HG03521 (cell line): Measurements from ENCODE around the gene C1QL2.

Source experiments
- ATAC-seq: cut with Tn5 transposase; IDR thresholded peaks from one replicate; pipeline ENCODE4 v1.9.1; 2021; ENCODE audit warnings: mild to moderate bottlenecking, moderate library complexity; ENCODE audit not compliant: unreplicated experiment

The C1QL2 gene

DNA sequence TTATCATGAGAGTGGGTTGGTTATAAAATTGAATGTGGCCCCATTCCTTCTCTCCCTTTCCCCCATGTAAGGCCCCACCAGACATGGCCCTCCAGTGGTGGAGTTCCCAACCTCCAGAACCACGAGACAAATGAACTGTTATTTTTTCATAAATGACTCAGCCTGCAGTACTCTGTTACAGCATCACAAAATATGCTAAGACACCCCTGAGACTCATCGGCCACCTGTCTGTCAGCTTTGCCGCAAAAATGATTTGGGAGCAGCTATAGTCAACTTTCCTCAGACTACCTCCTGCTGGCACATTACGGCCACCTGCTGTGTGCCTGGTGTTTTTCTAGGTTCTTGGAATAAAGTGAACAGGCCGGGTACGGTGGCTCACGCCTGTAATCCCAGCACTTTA lies 21.4 kb upstream of the C1QL2 start:
- ATAC-seq = no peak

DNA sequence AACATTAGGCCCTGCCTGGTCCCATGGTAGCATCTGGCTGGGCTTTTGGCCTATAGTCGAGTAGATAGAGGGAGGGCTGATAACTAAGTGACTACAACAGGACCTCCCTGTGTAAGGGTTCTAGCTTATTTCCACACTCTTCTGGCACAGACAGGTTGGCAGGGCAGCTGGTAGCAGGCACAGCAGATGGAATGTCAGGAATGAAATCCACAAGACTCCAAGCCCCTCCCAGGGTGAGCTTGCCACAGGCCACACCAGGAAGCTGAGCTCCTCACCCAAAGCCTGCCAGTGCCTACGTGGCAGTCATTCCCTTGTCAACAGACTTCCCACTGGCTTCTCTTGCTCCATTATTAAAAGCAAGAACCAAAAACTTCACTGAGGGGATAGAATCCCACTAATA lies 20.7 kb upstream of the C1QL2 start:
- ATAC-seq = no peak

DNA sequence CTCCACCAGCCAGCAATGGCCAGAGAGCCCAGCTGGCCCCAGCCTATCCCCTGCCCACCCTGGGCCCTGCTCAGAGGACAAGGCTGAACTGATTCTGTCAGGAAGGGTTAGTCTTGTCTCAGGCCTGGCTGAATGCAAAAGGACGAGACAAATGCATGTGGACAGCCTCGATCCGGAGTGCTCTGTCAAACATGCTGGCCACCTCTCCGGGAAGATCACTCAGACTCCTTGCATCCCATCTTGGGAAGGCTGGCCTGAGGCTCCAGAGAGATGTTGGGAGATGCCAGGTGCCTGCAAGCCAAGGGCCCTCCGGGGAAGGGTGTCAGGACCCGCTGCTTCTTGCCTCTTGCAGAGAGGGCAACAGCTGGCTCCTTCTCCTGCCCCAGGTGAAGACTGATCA lies 20.2 kb upstream of the C1QL2 start:
- ATAC-seq = no peak

DNA sequence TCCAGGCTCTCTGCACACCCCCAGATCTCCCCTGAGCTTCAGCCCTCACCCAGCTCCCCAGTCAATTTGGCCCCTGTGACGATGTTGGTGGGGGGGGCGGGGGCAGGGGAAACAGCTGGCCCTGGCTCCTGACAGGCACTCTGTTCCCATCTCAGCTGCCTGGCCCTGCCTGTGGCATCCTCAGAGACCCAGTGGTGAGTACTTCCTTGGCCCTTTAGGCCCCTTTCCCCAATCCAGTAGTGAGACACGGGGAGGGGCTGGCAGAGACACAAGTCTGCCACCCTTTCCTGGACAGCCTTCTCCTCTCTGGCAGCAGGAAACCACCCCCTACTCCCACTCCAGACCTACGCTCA lies 19.3 kb upstream of the C1QL2 start:
- no peak for ATAC-seq

DNA sequence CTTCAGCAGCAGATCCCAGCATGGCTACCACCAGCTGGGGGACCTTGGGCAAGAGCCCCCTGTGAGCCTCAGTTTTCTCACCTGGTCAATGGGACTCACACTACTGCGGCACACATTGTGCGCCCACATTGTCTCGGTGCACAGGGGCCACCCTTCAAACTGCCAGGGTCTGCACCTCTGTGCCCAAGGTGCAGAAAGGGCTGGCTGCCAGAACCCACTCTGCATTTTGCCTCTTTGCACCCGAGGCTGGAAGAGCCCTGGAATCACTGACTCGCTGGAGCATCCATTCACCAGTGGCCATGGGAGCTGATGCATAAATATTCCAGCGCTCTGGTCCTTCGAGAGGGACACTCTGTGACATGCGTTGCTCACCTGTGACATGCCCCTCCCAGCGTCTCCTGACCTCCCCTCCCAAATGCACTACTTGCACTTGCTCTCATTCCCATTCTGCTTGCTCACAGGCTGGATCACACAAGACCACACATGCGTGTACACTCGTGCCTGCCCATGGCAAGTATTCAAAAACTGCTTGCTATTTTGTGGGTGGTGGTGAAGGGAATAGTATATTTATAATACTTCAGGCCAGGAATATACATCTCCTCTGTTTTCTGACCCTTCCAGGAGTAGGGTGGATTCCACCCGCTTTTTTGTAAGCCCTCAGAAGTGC lies 18.8 kb upstream of the C1QL2 start:
- no peak for ATAC-seq

DNA sequence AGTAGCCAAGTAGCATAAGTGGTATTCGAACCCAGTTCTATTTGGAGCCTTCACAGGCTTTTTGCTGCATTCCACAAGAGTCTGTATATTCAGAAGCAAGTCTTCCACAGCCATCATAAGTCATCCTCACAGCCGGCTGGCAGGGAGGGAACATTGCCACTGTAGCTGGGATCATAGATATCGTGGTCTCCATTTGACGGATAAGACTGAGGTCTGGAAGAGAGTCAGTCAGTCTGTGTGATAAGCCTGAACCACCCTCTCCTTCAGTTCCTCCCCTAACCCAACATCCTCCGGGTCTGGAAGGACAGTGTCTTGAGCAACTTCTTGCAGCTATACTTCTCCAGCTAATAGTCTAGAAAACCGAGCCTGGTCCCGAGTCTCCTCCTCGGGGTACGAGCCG lies 17.0 kb upstream of the C1QL2 start:
- no peak for ATAC-seq

DNA sequence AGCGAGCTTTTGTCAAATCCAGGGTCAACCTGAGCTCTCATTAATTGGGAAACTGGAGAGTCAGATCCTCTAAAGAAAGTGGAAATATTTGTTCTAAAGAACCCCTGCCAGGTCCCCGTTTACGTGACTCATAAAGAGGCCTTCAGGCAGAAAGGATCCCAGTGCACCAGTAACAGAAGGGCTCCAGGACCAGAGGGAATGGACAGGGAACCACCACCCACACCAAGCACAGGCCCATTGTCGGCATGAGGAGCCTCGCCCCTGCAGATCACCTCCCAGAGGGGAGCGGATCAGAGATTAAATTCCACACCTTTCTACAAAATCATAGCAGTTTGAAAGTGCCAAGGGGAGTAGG lies 16.4 kb upstream of the C1QL2 start:
- no peak for ATAC-seq

DNA sequence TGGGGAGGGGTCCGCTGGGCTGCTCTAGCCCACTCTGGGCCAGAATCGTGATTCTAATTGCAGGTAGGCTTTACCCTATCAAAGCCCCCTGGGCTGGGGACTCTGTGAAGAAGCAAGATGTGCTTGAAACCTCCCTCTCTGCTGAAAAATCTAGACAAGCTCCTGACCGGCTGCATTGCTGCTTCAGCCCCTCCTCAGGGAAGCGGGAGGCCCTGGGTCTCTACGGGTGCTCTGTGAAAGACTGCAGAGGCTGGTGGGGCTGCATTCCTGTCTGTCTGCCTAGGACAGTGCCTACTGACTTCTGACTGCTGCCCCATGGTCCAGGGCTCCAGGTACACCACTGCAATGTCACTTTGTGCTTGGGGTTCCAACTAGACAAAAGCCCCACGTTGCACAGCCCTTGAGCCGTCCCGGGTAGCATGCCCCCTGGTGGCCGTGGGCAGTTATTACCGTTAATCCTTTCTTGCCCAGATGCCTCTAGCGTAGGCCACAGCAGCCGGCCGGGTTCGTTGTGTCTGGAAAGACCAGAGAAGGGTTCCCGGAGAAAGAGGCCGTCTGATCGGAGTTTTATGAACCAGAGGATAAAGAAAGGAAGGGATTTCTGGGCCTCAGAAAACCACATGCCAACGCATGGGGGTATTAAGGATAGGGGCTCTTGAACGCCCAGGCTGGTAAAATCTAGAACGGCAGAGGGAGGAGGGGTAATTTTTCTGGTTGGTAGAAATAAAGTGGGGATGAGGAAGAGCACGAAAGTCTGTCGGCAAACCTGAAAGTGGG lies 15.9 kb upstream of the C1QL2 start:
- ATAC-seq = peak; percentile 61

DNA sequence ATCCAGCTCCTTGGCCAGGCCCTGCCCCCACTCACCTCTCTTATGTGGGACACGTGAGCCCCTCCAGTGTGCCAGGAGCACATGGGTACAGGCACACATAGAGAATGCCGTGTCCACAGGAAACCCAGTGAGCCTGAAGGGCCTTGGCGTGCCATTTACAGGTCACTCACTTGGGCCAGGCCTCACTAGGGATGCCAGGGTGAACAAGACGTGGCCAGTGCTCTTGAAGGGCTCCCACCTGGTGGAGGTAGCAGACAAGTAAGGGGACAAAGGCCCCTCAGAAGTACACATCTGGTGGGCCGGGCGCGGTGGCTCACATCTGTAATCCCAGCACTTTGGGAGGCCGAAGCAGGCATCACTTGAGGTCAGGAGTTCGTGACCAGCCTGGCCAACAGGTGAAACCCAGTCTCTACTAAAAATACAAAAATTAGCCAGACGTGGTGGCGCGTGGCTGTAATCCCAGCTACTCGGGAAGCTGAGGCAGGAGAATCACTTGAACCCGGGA lies 15.1 kb upstream of the C1QL2 start:
- ATAC-seq = no peak

DNA sequence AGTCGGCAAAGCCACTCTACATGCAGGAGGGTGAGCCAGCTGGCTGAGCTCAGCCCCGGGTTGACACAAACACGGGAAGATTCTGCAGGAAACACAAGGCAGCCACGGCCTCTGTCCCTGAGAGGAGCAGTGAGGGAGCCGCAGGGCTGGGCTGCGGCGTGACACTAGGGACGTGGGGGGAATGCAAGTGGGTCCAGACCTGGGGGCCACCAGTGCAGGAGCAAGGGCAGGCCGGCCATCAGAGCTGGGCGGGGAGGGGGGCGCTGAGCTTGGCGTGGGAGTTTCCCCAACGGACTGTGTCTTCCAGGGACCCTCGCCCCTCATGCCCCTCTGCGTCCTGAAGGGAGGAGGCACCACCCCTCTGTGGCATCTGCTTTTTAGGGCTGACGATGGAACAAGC lies 12.0 kb upstream of the C1QL2 start:
- ATAC-seq = no peak

DNA sequence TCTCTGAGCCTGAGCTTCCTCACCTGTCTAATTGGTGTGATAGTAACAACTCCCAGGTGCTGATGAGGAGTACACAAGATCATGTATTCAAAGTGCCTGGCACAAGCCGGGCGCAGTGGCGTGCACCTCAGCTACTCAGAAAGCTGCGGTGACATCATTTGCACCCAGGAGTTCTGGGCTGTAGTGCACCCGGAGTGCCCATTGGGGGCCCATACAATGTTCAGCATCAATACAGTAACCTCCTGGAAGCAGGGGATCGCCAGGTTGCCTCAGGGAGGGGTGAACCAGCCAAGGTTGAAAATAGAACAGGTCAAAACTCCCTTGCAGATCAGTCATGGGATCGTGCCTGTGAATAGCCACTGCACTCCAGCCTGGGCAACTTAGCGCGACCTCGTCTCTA lies 11.2 kb upstream of the C1QL2 start:
- no peak for ATAC-seq

DNA sequence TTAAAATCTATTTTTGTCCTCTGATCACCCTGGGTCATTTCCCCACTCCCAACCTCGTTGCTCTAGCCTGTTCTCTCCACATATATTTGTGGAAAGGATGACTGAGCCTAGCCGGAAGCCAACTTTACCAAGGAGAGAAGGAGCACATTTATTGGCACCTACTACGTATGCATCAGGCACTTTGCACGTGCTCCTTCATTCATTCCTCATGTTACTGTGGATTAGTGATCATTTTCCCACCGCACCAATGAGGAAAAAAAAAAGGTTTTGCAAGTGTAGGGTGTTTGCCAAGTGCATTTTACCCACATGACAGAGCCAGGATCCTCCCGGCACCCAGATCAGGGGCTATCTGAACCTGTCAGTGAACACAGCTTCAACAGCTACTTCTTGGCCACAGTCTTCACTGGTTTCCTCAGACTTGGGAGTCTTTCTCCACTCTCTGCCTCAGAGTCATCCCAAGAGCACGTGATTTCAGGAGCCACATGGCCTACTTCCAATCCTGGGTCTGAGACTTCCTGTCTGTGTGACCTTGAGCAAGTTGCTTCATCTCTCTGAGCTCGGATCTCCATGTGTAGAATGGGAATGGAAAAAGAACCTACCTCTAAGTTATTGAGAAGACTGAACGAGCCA lies 1.9 kb upstream of the C1QL2 start:
- no peak for ATAC-seq

DNA sequence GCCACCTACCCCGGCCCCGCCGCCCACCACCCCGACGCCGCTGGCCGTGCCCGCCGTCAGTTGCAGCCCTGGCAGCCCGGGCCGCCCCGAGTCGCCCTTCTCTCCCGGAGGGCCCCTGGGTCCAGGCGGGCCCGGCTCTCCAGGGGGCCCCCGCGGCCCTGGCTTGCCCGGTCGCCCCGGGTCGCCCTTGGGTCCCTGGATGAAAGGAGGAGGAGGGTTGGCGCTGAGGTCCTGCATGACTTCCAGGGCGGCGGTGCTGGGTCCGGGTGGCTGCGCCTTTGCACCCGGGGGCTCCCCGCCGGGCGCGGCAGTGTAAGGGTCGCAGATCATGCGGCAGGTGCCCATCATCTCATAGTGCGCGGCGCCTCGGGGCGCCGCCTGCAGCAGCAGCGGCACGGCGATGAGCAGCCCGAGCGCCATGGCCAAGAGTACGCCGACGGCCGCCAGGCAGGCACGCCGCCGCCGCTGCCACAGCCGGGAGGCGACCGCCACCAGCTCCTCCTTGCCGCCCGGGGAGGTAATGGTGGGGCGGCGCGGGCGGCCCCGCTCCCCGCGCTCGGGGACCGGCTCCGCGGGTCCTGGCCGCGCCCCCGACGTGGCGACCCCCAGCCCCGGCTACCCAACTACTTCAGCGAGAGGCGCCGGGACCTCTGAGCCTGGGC lies 570 bp downstream of the C1QL2 start:
- no peak for ATAC-seq

DNA sequence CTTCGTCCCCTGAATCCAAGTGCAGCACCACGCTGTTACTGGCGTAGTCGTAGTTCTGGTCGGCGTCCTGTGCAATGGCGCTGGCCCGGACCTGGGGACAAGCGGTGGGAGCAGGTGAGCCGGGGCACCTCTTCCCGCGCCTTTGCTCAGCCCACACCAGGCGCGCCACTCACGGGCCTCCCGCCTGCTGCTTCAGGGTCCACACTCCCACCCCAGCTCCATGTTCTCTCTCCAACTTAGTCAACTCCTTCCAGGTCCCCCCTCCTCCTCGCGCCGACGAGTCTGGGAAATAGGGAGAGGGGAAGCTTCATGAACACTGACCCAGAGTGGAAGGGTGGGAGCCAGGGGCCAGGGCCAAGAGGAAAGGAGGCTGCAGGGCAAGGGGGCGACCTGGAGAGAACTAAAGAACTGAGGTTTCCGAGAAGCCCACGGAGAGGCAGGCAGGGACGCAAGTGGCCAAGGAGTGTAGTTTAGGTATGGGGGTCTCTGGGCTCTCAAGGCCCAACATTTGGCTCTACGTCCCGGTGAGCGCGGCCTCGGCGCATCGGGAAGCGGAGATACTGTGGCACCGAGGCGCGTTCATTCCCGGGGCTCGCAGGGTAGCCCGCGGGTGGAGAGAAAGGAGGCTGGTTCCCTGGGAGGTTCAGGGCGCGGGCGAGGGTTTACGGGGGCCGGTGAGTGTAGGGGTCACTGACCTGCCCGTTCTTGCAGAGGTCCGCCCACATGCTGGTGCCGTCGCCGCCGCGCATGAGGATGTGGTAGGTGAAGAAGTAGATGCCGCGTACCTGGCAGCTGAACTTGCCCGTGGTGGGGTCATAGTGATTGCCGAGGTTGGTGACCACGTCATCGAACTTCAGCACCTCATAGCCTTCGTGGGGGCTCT lies 1.4 kb downstream of the C1QL2 start:
- ATAC-seq = no peak

DNA sequence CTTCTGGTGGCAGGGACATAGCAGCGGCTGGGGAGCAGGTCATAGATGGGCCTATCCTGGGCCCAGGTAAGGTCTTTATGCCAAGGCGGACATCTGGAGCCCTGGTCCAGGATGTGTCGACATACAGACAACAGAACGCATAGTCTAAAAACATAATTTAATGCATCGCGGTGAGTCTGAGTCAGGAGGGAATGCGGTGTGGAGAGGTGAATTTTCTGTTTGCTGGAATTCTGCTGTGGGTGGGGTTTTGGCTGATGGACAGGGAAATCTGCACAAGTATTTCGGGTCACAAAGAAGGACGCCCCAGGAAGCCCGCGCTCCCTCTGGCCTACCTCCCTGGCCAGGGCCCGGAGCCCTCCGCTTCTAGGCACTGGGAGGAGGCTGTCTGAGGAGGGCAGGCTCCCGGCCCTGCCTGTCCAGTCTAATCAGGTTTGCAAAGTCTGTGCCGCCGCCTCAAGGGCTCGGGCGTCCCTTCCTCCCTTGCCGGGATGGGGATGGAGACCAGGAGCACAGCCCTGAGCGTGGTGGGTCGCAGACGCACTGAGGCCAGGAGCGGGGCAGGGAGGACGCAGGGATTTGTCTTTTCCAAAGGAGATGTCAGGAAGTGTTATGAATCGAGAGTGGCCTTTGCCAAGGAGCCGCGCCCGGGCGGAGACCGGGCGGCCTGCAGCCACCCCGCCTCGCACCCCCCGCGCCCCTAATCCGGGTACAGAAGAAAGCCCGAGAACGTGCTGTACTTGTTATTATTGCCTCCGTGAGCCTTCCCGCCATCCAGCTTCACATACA lies 2.3 kb downstream of the C1QL2 start:
- no peak for ATAC-seq

DNA sequence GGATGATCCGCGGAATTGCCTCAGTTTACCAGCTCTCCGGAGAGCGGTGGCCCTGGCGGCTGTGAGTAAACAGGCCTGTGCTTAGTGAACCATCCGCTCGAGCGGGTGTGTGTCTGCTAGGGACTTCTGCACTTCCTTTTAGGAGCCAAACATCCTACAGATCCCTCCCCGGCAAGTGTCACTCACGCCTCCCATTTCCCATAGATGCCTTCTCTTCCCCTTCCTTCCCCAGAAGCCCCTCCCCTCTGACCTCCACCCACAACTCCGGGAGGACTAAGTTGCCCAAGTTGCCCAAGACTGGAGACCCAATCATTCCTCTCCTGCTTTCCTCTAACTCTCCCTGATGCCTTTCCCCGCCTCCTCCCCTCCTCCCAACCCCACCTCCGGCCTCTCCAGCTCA lies 2.9 kb downstream of the C1QL2 start:
- no peak for ATAC-seq

DNA sequence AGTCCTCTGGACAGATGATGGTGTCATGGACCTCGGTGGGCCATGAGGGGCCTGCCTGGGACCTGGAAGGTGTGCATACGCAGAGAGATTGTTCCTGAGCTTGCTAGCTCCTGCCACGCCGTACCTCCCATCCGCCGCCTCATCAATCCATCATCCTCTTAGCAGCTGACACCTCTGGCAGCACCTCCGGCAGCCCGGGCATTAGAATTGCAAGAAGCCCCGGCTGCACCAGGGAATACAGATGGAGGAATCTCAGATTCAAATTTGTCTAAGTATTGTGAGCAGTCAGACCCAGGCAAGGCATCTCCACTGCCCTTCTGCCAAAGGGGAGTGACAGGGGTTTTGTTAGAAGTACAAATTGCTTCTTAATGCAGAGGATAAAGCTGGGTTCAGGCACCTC lies 4.5 kb downstream of the C1QL2 start:
- ATAC-seq = no peak

DNA sequence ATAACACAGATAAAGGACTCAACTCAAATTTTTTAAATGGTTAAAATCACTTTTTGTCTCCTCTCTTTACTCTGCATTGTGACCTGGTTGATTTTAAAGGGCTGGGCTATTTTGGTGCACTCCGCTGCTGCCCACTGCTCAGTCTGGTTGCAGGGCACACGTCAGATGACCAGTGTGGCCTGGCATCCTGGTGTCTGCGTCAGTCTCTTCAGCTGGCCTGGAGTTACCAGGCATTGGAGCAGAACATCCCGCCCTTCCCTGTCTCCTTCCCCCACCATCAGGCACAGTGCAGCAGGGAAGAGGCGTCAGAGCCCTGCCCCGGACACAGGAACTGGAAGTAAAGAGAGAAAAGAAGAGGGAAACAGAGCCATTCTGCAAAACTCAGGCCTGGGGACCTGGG lies 8.9 kb downstream of the C1QL2 start:
- ATAC-seq = no peak

DNA sequence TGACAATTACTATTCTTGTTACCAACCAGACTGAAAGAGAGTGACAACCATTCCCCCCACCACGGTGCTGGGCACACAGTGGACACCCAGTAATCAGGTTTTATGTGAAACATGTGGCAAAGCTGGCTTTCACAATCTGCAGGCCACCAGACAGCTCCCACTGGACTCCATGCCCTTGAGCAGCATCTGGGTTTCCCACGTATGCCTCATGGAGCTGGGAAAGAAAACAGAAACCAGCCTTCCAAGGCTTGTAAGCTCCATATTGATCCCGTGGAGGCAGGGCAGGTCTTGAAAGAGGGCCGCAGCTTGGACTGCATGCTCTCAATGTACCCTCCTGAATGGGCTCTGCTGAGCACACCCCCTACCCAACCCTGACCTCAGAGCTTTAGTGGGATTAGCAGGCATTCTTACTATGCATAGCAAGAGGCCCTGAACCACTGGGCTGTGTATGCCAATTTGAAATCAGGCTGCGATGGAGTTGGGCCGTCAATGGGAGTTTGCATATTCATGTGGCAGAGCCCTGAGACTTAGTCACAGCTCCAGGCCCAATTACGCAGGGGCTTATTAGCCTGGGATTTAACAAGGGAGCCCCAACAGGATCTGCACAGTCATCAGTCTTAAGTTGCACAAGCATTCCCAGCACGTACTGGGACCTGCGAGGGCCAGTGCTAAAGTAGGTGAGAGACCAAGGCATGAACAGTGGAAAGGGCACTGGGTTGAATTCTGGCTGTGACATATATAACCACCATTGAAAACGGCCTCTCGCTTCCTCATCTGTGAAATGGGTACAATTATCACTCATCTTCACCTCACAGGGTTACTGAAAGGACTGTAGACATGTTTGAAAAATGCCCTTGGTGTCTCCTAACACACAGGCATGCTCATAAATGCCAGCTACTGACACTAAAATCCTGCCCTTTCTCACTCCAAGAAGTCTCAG lies 10.5 kb downstream of the C1QL2 start:
- ATAC-seq = no peak
